Measurements from ENCODE around the gene VPS18.
A peak's percentile ranks its signal among the peaks of the same experiment; 100 is the strongest.
"Not testable (repeated sequence)": the region's sequence is repeated elsewhere in the genome, so short reads cannot be mapped to it uniquely, and the experiment has no call there.

VPS18 gene

GRCh38 chr15:40857601-40858341 lies 36.5 kb upstream of the VPS18 start:
- DNase-seq (ENCODE audit: low spot score), result no peak
- Histone ChIP-seq H3K27ac (no peak overlapping the region), H3K4me3 (no peak overlapping the region)
- TF ChIP-seq CTCF (IDR thresholded peaks at IDR 0.05), result peak; percentile 96

- no peak for DNase-seq (ENCODE audit: low spot score)
- no peak for TF ChIP-seq CTCF (IDR thresholded peaks at IDR 0.05)
- Histone ChIP-seq H3K4me3 (no peak overlapping the region), H3K27ac (no peak overlapping the region)
These were observed 35.5 kb upstream of the VPS18 start for GRCh38 chr15:40858706-40859105.

- peak; percentile 55 for TF ChIP-seq CTCF (IDR thresholded peaks at IDR 0.05)
- no peak overlapping the region for H3K27ac ChIP-seq
These were observed 34.9 kb upstream of the VPS18 start for GRCh38 chr15:40859206-40859851.

GRCh38 chr15:40861147-40861546 lies 33.1 kb upstream of the VPS18 start:
- not testable (repeated sequence) for DNase-seq (ENCODE audit: low spot score); H3K27ac ChIP-seq; H3K4me3 ChIP-seq

More at GRCh38 chr15:40859206-40859851, 34.9 kb upstream of the VPS18 start:
- no peak overlapping the region for H3K4me3 ChIP-seq
- DNase-seq (ENCODE audit: low spot score), result no peak

GRCh38 chr15:40863660-40864270 lies 30.5 kb upstream of the VPS18 start:
- TF ChIP-seq CTCF (IDR thresholded peaks at IDR 0.05), result no peak
- no peak overlapping the region for H3K27ac ChIP-seq
- no peak overlapping the region for H3K4me3 ChIP-seq
- no peak for DNase-seq (ENCODE audit: low spot score)

- Histone ChIP-seq H3K4me3 (no peak overlapping the region), H3K27ac (no peak overlapping the region)
- DNase-seq (ENCODE audit: low spot score), result no peak
- no peak for TF ChIP-seq CTCF (IDR thresholded peaks at IDR 0.05)
These were observed 27.1 kb upstream of the VPS18 start for GRCh38 chr15:40867199-40867598.

- no peak overlapping the region for H3K4me3 ChIP-seq
- no peak overlapping the region for H3K27ac ChIP-seq
- DNase-seq (ENCODE audit: low spot score), result no peak
- TF ChIP-seq CTCF (IDR thresholded peaks at IDR 0.05), result no peak
These were observed 24.6 kb upstream of the VPS18 start for GRCh38 chr15:40869686-40870085.
